NCI-H1105 (cell line): Measurements from ENCODE around the gene EHMT1.

Experiments
- DNase-seq: peaks from one replicate; lab custom pipeline; 2025; lab: John Stamatoyannopoulos, UW

Gene EHMT1

DNA sequence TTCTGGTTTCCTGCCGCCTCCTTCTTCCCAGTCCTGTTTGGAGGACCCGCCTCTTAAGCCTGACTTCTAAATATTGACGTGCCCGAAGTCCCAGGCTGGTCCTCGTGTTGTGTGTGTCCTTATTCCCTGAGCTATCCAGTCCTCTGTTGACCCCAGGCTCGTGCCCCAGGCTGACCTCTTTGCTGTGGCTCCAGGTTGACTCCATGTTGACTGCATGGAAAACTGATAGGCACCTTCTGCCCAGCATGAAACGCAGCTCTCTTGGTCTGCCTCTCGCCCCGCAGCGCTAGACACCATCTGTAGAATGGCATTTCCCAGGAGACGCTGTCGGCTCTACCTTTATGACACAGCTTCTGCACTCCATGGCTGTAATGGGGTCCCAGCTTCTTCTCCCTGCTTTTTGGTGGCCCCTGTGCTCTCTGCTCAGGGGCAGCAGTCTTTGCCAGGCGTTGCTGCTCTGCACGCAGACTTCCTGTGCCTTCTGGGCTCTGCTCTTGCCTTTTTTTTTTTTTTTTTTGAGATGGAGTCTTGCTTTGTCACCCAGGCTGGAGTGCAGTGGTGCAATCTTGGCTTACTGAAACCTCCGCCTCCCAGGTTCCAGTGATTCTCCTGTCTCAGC lies 28.4 kb downstream of the EHMT1 start:
- DNase-seq = no peak

- DNase-seq = no peak
These were observed 29.6 kb downstream of the EHMT1 start for GRCh38 chr9:137648396-137648795.

GRCh38 chr9:137649553-137649952 lies 30.7 kb downstream of the EHMT1 start:
- DNase-seq = no peak

DNA sequence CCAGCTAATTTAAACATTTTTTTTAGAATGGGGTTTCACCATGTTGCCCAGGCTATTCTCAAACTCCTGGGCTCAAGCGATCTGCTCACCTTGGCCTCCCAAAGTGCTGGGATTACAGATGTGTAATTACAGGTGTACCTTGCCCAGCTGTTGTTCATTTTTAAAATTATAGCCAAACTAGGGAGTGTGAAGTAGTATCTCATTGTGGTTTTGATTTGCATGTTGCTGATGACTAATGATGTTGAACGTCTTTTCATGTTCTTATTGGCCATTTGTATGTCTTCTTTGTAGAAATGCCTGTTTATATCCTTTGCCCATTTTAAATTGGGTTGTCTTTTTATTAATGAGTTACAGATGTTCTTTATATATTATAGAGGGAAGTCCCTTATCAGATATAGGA lies 31.5 kb downstream of the EHMT1 start:
- DNase-seq = no peak

GRCh38 chr9:137650779-137651178 lies 32.0 kb downstream of the EHMT1 start:
- no peak for DNase-seq

- no peak for DNase-seq
These were observed 37.6 kb downstream of the EHMT1 start for GRCh38 chr9:137656416-137656815.

GRCh38 chr9:137657606-137658005 lies 38.8 kb downstream of the EHMT1 start:
- no peak for DNase-seq

DNA sequence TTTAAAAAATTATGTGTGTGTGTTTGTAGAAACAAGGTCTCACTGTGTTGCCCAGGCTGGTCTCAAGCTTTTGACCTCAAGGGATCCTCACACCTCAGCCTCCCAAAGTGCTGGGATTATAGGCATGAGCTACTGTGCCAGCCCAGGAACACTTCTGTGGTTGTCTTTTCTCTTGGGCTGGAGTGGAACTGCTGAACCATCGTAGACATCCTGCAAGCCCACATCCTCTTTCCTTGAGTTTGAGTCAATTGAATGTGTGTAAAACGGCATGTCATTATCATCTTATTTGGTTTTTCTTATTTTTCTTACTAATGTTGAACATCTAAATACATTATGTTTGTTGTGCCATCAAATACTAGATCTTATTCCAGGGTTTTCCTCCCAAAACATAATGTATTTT lies 40.0 kb downstream of the EHMT1 start:
- no peak for DNase-seq

GRCh38 chr9:137660144-137660543 lies 41.3 kb downstream of the EHMT1 start:
- DNase-seq = no peak

GRCh38 chr9:137663584-137663983 lies 44.8 kb downstream of the EHMT1 start:
- no peak for DNase-seq

DNA sequence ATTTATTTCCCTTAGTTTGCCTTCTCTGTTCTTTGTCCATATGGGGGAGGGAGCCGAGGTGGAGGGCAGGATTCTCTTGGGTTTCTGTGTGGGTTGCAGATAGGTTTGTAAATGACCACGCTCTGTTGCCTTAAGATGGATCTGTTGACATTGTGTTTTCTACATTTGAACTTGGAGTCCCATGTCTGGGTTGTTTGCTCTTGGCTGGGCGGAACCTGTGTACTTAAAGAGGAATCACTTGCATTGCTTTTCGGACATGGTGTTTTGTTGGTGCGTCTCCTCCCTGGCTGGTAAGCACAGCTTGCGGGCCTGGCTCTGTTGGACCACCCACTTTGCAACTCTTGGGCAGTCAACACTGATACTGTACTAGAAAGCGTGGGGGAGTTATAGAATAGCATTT lies 45.9 kb downstream of the EHMT1 start:
- no peak for DNase-seq

- DNase-seq = no peak
These were observed 46.4 kb downstream of the EHMT1 start for GRCh38 chr9:137665226-137665625.

DNA sequence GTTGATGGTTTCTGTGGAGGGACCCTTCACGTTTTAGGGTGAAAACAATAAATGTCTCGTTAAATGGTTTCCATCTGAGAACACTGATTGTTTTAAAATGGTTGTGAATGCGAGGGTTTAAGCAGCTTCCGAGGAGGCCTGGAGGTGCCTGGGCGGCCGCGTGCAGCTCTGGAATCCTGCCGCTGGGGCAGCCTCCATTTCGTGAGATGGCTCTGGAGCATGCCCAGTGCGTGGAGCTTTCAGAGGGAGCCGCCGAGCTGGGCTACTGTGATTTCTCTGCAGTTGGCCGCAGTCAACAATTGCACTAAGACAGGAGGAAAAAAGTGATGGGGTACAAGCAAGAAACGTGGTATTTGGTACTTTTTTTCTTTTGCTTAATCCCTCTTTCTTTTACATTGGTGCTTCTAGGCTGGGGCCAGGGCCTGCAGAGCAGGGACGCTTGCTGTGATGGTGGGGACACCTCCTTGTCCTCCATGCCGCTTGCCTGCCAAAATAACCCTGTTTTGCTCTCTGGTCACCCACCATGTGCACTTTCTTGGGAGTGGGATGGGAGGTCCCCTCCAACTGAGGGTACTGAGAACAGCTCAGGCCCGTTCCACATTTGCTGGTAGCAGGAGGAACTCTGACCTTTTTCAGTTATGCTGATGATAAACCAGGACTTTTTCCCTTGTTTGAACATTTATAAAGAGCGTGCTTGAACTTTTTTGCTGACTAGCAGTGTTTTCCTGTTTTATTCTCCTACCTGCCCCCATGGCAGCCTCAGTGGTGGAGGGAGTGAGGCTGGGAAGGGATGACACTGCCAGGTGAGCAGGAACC lies 47.1 kb downstream of the EHMT1 start:
- DNase-seq = no peak

GRCh38 chr9:137666513-137666822 lies 47.7 kb downstream of the EHMT1 start:
- no peak for DNase-seq

DNA sequence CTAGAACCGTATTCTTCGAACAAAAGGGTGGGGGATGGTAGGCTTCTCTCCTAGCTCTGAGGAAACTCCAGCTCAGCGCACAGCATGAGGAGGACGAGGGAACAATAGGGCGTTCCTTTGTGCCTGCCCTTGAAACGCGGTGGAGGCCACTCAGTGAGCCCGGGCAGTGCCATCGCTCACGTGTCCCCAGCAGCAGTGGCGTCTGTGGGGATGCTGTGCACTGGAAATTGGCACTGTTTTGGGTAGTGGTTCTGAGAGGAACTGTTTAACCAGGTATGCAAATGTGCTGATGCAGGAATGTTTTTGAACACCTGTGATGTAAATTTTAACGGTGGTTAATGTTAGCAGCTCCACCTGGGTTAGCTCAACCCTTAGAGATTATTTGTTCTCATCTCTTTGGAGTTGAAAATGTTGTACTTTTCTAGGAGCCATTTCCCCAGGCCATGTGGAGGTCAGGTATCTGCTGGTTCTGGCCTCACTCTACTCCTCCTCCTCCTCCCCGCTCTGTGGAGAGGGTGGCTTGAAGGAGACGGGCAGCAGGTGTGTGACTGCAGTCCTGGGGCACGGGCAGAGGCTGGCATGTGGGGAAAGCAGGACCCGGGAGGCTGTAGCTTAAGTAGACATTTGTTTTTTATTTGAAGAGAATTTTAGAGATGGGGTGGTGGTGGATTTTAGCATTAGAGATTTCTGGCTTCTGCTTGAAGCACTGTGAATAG lies 48.3 kb downstream of the EHMT1 start:
- no peak for DNase-seq

- no peak for DNase-seq
These were observed 49.4 kb downstream of the EHMT1 start for GRCh38 chr9:137668203-137668602.

DNA sequence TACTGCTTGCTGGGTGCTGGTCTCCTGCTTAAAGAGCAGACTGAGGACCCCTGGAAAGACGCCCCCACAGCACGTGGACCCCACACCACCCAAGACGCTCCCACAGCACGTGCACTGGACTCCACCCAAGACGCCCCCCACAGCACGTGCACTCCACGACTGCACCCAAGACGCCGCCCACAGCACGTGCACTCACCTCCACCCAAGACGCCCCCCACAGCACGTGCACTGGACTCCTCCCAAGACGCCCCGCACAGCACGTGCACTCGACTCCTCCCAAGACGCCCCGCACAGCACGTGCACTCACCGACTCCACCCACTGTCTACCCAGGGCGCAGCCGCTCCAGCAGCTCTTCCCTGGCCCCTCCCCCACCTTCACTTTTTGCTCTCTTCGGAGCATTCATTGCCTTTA lies 50.5 kb downstream of the EHMT1 start:
- no peak for DNase-seq

DNA sequence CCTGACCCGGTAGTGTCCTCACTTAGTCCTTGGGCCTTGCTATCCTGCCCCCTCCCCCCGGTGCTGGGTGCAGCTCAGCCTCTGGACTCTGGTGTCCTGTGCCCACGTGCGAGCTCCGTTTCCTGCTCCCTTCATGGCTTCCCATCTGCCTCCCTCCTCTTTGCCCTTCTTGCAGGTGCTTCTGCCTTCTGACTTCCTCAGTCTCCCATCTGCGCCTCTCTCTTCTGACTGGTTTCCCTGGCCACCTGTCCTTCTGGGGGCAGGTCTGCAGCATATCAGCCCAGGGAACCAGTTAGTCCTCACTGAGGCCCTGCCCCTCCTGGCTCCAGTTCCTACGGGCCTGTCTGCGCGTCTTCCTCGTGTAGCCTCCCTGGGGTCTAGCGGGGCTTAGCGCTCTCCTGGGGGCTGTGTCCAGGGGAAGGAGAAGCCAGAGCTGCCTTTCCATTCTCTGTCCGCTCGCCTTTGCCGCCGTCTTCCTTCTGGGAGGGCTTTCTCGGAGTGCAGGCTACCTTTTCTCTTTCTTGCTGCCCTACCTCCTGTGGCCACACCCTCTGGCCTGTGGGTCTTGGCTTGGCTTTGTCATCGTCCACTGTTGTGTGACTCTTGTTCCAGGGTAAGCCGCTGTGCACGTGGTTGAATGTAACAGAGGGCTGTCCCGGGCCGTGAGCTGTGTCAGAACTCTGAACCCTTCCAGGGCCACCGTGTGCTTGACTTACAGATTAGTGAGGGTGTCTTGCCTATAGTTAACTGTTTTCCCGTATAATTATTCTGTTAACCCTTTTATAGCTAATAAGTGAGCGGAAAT lies 51.8 kb downstream of the EHMT1 start:
- no peak for DNase-seq

DNA sequence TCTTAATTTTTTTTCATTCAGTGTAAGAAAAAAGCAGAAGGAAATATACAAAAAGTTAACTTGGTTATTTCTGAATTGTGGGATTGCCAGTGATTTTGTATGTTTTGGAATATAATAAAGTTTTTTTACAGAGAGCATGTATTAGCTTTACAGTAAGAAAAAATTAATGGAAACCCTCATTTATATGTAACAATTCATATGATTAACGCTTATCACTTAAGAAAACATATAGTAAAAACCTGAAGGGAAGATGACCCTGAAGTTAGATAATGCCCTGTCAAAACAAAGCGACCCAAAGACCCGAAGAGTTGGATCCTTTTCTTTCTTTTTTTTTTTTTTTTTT lies 52.4 kb downstream of the EHMT1 start:
- no peak for DNase-seq

- no peak for DNase-seq
These were observed 52.9 kb downstream of the EHMT1 start for GRCh38 chr9:137671721-137672120.

DNA sequence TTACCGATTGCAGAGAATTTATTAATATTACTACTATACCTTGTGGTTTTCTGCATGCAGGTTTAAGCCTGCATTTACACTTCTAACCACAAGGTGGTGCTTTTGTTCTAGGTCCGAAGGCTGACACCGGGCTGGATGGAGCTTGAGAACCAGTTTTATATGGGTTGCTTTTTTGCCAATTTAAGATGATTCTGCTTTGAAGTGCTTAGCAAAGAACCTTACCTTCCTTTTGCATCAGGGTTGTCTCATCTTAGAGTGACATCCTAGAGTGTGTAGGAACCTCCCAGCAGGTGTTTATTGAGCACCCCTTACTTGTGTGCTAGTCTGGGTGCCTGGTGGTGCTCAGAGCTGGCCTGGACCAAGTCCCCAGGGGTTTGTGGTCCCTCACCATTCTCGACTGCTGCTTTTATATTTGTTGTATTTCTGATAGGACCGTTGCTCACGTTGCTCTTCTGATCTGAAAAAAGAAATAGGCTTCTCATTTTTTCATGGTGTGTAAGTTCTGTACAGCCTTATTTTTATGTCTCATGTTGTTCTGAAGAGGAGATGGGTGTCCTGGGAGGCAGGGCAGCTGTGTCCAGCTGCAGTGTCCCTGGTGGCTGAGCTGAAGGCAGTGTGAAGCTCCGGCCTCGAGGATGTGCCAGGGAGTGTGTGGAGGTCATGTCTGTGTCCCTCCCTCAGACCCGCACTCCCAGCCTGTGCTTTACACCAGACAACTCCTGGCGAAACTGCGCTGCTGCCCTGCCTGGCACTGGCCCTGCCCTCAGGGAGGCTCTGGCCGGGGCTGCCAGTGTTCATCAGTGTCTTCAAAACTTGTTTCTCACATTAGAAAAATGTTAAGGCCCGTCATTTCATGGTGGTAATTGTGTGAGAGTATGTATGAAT lies 54.3 kb downstream of the EHMT1 start:
- peak; percentile 19 for DNase-seq

GRCh38 chr9:137673886-137674285 lies 55.1 kb downstream of the EHMT1 start:
- DNase-seq = no peak
